GM18526 (cell line): ENCODE results near the gene SLC16A1.

ENCODE experiments used
- POLR2A ChIP-seq: IDR thresholded peaks from 3 replicates; pipeline ENCODE4 v1.6.1; 2011; ENCODE audit not compliant: insufficient read length; ENCODE audit errors: extremely low read depth

SLC16A1 gene

DNA sequence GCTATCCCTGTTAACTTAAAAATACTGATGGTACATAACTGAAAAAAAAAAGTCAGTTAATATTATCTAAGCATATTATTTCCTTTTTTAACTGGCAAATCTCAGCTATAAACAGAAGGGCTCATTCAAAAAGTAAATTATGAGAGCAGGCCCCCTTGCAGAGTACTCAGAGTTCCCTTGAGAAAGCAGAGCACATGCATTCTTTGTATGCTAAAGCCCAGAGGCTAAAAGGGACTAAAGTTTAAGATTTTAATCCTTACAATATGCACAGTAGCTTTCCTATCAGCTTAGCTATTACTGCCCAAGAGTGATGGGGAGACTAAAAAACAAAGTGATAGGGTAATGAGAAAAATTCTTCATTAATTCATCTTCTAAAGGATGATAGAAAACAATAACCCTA is 18.5 kb downstream of the SLC16A1 start:
- TF ChIP-seq POLR2A, result no peak

DNA sequence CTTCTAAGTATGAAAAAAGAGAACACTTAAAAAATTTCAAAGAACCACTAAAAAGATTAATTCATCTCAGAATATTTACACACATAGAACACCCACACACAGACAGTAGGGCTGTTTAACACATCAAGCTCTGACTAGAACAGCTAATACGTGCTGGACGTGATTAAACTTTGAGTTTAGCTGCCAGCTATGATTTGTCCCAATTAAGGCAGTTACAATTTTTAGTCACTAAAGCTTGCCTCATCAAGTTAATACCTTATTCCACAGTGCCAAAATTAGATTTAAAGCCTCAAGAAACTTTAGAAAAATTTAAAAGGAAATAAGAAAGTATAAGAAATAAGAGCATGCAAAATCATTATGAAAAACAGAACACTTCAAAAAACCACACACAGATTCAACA is 18.9 kb downstream of the SLC16A1 start:
- no peak for TF ChIP-seq POLR2A

DNA sequence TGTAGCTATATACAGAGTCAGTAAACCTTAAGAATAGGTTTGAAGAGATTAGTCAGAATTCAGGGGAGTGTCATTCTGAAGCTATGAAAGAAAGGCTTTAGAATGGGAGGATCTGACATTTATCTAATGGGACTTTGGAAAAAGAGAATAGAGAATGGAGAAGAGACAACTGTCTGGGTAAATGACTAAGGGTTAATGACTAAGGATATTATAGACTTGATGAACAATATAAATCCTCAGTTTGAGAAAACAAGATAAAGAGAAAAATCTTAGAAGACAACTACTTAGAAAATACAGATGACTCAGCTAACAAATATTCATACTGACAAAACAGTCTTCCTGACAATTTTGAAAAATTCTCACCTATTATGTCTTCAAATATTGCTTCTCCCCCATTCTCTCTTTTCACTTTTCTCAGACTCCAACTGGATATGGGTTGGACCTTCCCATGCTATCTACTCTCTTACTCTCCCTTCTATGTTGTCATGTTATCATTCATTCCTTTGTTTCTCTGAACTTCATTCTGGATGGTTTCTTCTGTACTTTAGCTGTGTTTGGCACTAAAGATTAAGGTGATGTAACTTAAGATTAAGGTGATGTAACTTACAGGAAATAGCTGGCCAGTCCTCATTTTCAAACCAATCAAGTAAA is 20.4 kb downstream of the SLC16A1 start:
- no peak for TF ChIP-seq POLR2A

DNA sequence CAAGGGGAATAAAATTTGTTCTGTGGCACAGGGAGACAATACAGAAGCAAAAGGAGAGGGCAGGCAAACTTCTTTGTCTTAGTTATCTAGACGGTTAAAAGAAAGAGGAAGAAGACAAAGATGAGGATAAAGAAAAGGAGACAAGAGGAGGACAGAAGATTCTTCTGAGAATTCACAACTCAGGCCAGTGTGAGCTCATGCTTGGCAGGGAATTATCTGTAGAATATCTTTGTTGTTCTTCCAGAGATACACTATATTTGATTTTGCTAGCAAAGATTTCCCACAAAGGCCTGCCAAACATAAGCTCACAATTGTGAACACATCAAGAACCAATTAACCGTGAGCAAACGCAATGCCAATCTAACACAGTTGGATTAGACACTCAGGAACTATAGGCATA is 21.4 kb downstream of the SLC16A1 start:
- TF ChIP-seq POLR2A, result no peak

DNA sequence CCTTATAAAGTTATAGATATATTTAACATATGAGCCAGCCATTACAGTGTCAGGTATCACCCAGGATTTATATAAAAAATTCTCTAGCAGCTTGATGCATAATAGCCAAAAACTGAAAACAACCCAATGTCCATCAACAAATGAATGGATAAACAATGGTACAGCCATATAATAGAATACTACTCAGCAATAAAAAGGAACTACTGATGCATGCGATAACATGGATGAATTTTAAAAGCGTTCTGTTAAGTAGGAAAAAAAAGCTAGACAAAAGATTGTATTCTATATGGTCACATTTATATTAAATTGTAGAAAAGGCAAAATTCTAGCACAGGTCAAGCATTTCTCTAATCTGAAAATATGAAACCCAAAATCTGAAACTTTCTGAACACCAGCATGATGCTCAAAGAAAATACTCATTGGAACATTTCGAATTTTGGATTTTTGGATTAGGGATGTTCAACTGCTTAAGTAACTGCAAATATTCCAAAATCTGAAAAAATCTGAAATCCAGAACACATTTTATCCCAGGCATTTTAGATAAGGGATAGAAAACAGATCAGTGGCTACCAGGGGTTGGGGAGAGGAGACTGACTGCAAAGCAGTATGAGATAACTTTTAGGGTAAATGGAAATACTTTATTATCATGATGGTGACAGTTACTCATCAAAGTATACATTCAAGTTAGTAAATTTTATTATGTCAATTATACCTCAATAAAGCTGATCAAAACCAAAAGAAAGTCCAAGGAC is 22.0 kb downstream of the SLC16A1 start:
- no peak for TF ChIP-seq POLR2A

DNA sequence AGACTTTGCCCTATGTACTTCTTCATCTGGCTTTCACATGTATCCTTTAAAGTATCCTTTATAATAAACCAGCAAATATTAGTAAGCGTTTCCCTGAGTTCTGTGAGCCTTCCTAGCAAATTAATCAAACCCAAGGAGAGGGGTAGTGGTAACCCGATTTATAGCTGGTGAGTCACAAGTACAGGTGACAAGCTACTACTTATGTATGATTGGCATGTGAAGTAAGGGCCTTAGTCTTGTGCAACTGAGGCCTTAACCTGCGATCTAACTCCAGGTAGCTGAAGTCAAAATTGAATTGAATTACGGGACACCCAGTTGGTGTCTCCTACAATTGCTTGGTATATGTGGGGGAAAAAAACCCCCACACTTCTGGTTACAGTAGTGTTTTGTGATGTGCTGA is 26.0 kb downstream of the SLC16A1 start:
- TF ChIP-seq POLR2A, result no peak

DNA sequence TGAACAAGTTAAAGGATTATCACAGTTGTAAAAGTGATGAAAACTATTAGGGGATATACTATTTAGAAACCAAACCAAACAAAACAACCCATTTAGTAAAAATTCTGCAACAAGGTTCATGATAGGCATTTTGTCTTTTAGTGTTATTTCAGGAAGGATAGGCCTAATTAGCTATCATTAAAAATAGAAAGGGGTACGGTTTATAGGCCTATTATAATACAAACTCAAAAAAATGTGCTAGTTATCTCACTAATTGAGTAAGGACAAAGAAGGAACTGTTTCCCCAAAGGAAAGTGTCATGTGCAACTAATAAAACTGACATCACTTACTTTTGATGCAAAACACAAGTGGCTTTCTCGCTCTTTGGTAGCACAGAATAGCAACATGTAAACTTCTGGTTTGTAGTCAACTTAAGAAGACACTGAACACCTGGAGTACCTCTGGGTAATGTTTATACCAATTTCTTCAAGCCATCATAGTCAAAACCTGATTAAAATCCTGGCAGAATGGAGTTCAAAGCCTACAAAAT is 28.5 kb downstream of the SLC16A1 start:
- no peak for TF ChIP-seq POLR2A

DNA sequence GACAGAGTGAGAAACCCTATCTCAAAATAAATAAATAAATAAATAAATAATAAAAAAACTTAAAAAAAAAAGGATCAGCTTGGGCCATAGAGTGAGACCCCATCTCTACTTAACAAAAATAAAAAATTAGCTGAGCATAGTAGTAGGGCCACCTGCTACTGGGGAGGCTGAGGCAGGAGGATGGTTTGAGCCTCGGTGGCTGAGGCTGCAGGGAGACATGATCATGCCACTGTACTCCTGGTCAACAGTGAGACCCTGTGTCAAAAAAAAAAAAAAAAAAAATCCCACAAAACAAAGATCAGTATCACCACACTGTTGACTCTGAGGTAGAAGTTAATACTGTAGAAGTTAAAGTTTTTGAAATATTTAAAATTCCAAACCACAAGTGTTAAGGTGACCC is 29.1 kb downstream of the SLC16A1 start:
- TF ChIP-seq POLR2A, result no peak

DNA sequence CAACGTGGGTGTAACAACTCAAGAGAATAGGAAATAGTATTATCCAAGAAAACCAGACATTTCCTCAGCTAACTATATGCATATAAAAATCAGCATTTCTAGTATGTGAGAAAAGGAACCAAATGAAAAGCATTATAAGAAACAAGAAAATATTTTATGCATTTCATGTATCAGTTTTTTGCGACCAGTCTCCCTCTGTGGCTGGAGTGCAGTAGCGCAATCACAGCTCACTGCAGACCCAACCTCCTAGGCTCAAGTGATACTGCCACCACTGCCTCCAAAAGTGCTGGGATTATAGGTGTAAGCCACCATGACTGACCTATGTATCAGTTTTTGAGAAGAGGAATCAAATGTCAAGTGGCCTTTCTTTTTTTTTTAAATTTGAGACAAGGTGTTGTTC is 31.0 kb downstream of the SLC16A1 start:
- TF ChIP-seq POLR2A, result no peak

DNA sequence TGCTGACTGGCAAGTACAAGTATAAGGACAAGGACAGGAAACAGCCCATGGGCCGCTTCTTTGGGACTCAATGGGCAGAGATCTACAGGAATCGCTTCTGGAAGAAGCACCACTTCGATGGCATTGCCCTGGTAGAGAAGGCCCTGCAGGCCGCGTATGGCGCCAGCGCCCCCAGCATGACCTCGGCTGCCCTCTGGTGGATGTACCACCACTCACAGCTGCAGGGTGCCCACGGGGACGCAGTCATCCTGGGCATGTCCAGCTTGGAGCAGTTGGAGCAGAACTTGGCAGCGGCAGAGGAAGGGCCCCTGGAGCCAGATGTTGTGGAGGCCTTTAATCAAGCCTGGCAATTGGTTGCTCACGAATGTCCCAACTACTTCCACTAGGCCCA is 32.0 kb downstream of the SLC16A1 start:
- TF ChIP-seq POLR2A, result no peak

DNA sequence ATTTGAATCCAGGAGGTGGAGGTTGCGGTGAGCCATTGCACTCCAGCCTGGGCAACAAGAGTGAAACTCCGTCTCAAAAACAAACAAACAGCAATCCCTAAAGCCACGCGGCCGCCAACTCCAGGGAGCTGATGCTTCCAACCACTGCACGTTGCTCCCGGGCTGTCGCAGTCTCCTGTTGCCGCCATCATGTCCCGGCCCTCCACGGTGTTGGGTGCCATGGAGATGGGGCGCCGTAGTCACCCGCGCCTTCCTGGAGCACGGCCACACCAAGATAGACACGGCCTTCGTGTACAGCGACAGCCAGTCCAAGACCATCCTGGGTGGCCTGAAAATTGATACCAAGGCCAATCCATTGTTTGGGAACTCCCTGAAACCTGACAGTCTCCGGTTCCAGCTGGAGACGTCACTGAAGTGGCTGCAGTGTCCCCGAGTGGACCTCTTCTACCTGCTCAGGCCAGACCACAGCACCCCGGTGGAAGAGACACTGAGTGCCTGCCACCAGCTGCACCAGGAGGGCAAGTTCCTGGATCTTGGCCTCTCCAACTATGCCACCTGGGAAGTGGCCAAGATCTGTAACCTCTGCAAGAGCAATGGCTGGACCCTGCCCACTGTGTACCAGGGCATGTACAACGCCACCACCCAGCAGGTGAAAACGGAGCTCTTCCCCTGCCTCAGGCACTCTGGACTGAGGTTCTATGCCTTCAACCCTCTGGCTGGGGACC is 32.6 kb downstream of the SLC16A1 start:
- no peak for TF ChIP-seq POLR2A

DNA sequence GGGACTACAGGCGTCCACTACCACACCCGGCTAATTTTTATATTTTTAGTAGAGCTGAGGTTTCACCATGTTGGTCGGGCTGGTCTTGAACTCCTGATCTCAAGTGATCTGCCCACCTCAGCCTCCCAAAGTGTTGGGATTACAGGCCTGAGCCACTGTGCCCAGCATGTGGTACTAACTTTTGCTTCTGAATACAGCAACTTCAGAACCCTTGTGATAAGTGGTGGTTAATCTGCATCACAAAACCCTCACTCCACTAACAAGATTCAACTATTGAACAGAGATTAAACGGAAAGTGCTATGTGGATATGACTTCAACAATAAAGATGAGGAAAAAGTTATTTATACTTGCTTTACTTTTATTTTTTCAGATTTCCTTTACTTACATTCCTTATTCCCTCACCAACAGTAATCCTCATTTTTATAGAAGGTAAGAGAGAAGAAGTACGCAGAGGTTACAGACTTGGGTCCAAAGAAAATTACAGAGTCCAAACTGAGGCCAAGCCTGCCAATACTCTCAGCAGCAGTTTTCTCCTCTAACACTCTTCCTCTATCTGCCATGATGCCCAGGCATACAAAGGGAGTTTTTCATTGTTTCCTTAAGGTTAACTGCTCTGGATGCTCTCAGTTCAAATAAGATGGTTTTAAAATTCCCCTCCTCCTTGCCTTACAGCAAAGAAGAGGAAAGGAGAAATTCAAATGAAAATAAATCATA is 44.3 kb downstream of the SLC16A1 start:
- no peak for TF ChIP-seq POLR2A

DNA sequence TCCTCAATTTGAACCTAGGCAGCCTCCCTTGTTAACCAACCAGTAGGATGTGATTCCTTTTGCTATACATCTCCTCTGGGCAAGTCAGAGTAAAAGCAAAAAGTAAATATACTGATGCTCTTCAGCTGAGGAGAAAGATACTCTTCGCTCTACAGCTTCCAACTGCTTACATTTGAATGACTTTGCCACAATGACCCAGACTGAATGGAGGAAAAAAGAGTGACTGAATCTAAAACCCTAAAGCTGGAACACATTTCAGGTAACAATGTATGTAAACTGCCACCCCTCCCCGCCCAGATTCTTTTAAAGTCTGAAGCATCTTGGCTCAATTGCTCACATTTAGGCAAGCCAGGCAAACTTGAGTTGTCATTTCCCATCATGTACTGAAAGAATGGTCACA is 46.1 kb downstream of the SLC16A1 start:
- no peak for TF ChIP-seq POLR2A

DNA sequence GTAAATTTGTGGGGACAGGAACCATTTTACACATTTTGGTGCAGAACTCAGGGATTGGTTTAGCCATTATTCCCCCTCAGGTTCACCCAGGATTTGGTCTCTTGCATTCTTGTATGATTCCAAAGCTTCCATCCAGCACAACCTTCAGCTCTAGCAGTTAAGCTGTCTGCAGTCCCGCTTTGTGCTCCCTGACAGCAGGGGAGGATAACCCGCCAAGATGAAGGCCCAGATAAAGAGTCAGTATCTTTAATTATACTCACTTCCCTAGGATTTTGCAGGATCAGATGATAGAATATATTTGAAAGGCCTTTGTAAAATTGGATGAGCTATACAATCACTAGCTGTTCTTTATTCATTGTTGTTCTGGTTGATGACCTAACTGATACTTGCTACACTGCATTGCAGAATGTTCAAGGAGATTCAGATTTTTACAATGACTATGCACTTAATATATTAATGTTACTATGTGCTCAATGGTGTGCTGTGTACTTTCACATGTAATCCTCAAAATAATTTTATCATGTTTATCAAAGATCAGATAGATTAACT is 49.8 kb downstream of the SLC16A1 start:
- no peak for TF ChIP-seq POLR2A
